IMR-90 (cell line): ENCODE results near the gene DLG3. TPM values are rescaled to one million over a fixed set of nuclear protein-coding genes. Genes with fewer than 3 reads are reported as not detected.

ENCODE experiments used
- ATAC-seq: fragments of 200-7000 bp; cut with Tn5 transposase; 2 replicates; pipeline ENCODE4 v1.9.1; 2020; ENCODE audit warnings: low read depth, mild to moderate bottlenecking, moderate library complexity
- BruUV-seq: library from RNA; stranded (reverse); fragments of 400-500 nt; replicated peaks from 2 replicates; lab custom pipeline; 2021; lab: Mats Ljungman, UMichigan
- CTCF ChIA-PET: fragments of 300-600 bp; formaldehyde crosslinking; extraction: SDS; loops from one replicate; lab custom pipeline; 2021; ENCODE audit warnings: antibody characterized with exemption; lab: Yijun Ruan, JAX
- POLR2A ChIA-PET: fragments of 300-600 bp; sonication (Branson Sonifier 250); formaldehyde crosslinking; loops from one replicate; lab custom pipeline; 2022; ENCODE audit warnings: antibody characterized with exemption; ENCODE audit not compliant: unreplicated experiment; lab: Charles Lee
- DNase-seq: peaks from one replicate; pipeline ENCODE4 v3.0.0; 2013
- H2AFZ ChIP-seq: replicated peaks from 2 replicates; pipeline ENCODE3; 2013; ENCODE audit warnings: low read length, mild to moderate bottlenecking; ENCODE audit not compliant: poor library complexity
- H2AK5ac ChIP-seq: 2 replicates; pipeline ENCODE4 v1.6.1; 2013; ENCODE audit warnings: low read depth, low read length, inconsistent platforms
- H2AK9ac ChIP-seq: replicated peaks from 2 replicates; pipeline ENCODE3; 2013; ENCODE audit warnings: mild to moderate bottlenecking, low read depth, low read length, moderate library complexity; ENCODE audit not compliant: poor library complexity
- H2BK120ac ChIP-seq: 2 replicates; pipeline ENCODE4 v1.6.1; 2013; ENCODE audit warnings: low read depth, low read length, inconsistent platforms
- H2BK15ac ChIP-seq: 3 replicates; pipeline ENCODE4 v1.6.1; 2013; ENCODE audit warnings: low read depth, low read length, inconsistent platforms
- H2BK20ac ChIP-seq: 2 replicates; pipeline ENCODE4 v1.6.1; 2013; ENCODE audit warnings: low read depth, mild to moderate bottlenecking, inconsistent platforms, low read length, moderate library complexity
- H2BK5ac ChIP-seq: 2 replicates; pipeline ENCODE4 v1.6.1; 2013; ENCODE audit warnings: mild to moderate bottlenecking, low read depth, low read length, inconsistent platforms; ENCODE audit not compliant: poor library complexity, severe bottlenecking
- H3K14ac ChIP-seq: replicated peaks from 2 replicates; pipeline ENCODE4 v1.6.1; 2013; ENCODE audit warnings: low read depth, low read length, inconsistent platforms
- H3K18ac ChIP-seq: 2 replicates; pipeline ENCODE4 v1.6.1; 2013; ENCODE audit warnings: low read depth, low read length, control low read depth
- H3K23ac ChIP-seq: 2 replicates; pipeline ENCODE4 v1.6.1; 2013; ENCODE audit warnings: low read depth, low read length, inconsistent platforms
- H3K27ac ChIP-seq: 2 replicates; pipeline ENCODE4 v1.5.1; 2013; ENCODE audit warnings: mild to moderate bottlenecking, control low read depth, low read length; ENCODE audit not compliant: insufficient read depth
- H3K27me3 ChIP-seq: 2 replicates; pipeline ENCODE4 v1.6.1; 2013; ENCODE audit warnings: low read length; ENCODE audit not compliant: control insufficient read depth, insufficient read depth
- H3K36me3 ChIP-seq: 2 replicates; pipeline ENCODE4 v1.6.1; 2013; ENCODE audit warnings: low read length, mixed read lengths; ENCODE audit not compliant: control insufficient read depth, insufficient read depth
- H3K4ac ChIP-seq: 2 replicates; pipeline ENCODE4 v1.6.1; 2013; ENCODE audit warnings: low read depth, low read length, inconsistent platforms
- H3K4me1 ChIP-seq: 2 replicates; pipeline ENCODE4 v1.6.1; 2013; ENCODE audit warnings: low read length, mixed read lengths; ENCODE audit not compliant: control insufficient read depth, insufficient read depth
- H3K4me2 ChIP-seq: 2 replicates; pipeline ENCODE4 v1.6.1; 2013; ENCODE audit warnings: low read depth, mild to moderate bottlenecking, control low read depth, low read length, moderate library complexity
- H3K4me3 ChIP-seq: 2 replicates; pipeline ENCODE4 v1.5.1; 2013; ENCODE audit warnings: low read depth, mild to moderate bottlenecking, control low read depth, low read length, moderate library complexity; ENCODE audit not compliant: insufficient read depth
- H3K56ac ChIP-seq: 2 replicates; pipeline ENCODE4 v1.6.1; 2013; ENCODE audit warnings: low read length, inconsistent platforms; ENCODE audit not compliant: insufficient read depth; ENCODE audit errors: extremely low read depth
- H3K79me1 ChIP-seq, 2 experiments: 2 replicates each; pipeline ENCODE4 v1.6.1; 2013; ENCODE audit warnings: low read length in 2 of 2, inconsistent platforms in 1 of 2, low read depth in 1 of 2
- H3K9ac ChIP-seq: 2 replicates; pipeline ENCODE4 v1.6.1; 2013; ENCODE audit warnings: low read depth, low read length, control low read depth
- H3K9me1 ChIP-seq: 2 replicates; pipeline ENCODE4 v1.6.1; 2013; ENCODE audit warnings: low read length, inconsistent platforms; ENCODE audit not compliant: insufficient read depth
- H3K9me3 ChIP-seq: 2 replicates; pipeline ENCODE4 v1.6.1; 2013; ENCODE audit warnings: low read length; ENCODE audit not compliant: control insufficient read depth, insufficient read depth
- H4K20me1 ChIP-seq: 2 replicates; pipeline ENCODE4 v1.6.1; 2013; ENCODE audit warnings: low read length, inconsistent platforms; ENCODE audit not compliant: insufficient read depth
- H4K5ac ChIP-seq: 2 replicates; pipeline ENCODE4 v1.6.1; 2013; ENCODE audit warnings: mild to moderate bottlenecking, low read depth, low read length, control low read depth
- H4K8ac ChIP-seq, 2 experiments: 2 replicates each; pipeline ENCODE4 v1.6.1; 2013; ENCODE audit warnings: low read depth in 2 of 2, low read length in 2 of 2, control low read depth in 1 of 2, inconsistent platforms in 1 of 2
- H4K91ac ChIP-seq: 2 replicates; pipeline ENCODE4 v1.6.1; 2013; ENCODE audit warnings: low read depth, low read length, inconsistent platforms; ENCODE audit not compliant: insufficient read depth
- BHLHE40 ChIP-seq: fragments of 150-350 bp; IDR thresholded peaks from 2 replicates; pipeline ENCODE4 v1.6.1; 2016; ENCODE audit warnings: mild to moderate bottlenecking, low read depth, low read length
- CEBPB ChIP-seq: IDR thresholded peaks from 2 replicates; pipeline ENCODE4 v1.6.1; 2012; ENCODE audit warnings: low read depth, low read length, improper control_type of control experiment
- CHD1 ChIP-seq: IDR thresholded peaks from 2 replicates; pipeline ENCODE4 v1.6.1; 2012; ENCODE audit warnings: low read depth, low read length, improper control_type of control experiment
- FOS ChIP-seq: fragments of 150-350 bp; IDR thresholded peaks from 2 replicates; pipeline ENCODE4 v1.6.1; 2016; ENCODE audit warnings: low read depth, low read length
- MAFK ChIP-seq: IDR thresholded peaks from 2 replicates; pipeline ENCODE4 v1.6.1; 2012; ENCODE audit warnings: low read depth, low read length, improper control_type of control experiment
- MAZ ChIP-seq: IDR thresholded peaks from 2 replicates; pipeline ENCODE4 v1.6.1; 2012; ENCODE audit warnings: low read depth, mild to moderate bottlenecking, low read length, improper control_type of control experiment, moderate library complexity, borderline replicate concordance
- MXI1 ChIP-seq: IDR thresholded peaks from 2 replicates; pipeline ENCODE4 v1.6.1; 2012; ENCODE audit warnings: low read depth, mild to moderate bottlenecking, low read length, moderate library complexity, borderline replicate concordance
- NFE2L2 ChIP-seq: fragments of 150-350 bp; IDR thresholded peaks from 2 replicates; pipeline ENCODE4 v1.6.1; 2016; ENCODE audit warnings: low read depth, mild to moderate bottlenecking, low read length
- POLR2A ChIP-seq: IDR thresholded peaks from 2 replicates; pipeline ENCODE4 v1.6.1; 2012; ENCODE audit warnings: mild to moderate bottlenecking, low read depth, low read length
- RAD21 ChIP-seq: IDR thresholded peaks from 2 replicates; pipeline ENCODE4 v1.6.1; 2012; ENCODE audit warnings: low read length, improper control_type of control experiment
- RCOR1 ChIP-seq: IDR thresholded peaks from 2 replicates; pipeline ENCODE4 v1.6.1; 2012; ENCODE audit warnings: mild to moderate bottlenecking, low read length, improper control_type of control experiment; ENCODE audit not compliant: insufficient replicate concordance
- RFX5 ChIP-seq: IDR thresholded peaks from 2 replicates; pipeline ENCODE4 v1.8.0; 2012; ENCODE audit warnings: low read depth, mild to moderate bottlenecking, low read length, moderate library complexity
- SMC3 ChIP-seq: fragments of 150-350 bp; IDR thresholded peaks from 2 replicates; pipeline ENCODE4 v1.6.1; 2016; ENCODE audit warnings: low read depth, mild to moderate bottlenecking, antibody characterized with exemption, low read length, moderate library complexity
- WGBS, 2 experiments: methylation state at CpG; one replicate each; pipeline versions ENCODE4 v1.1.5 to v1.1.7; 2013; ENCODE audit warnings: missing lambda C conversion rate in 2 of 2; ENCODE audit not compliant: insufficient read length in 1 of 2; ENCODE audit errors: extremely low coverage in 2 of 2; 5-methylcytosine and 5-hydroxymethylcytosine counted together
- dilution Hi-C: fragments of 300-500 bp; cut with HindIII; formaldehyde crosslinking; loops from one replicate; pipeline ENCODE4 v1.14.3; 2018; ENCODE audit warnings: low sequenced_read_pairs; ENCODE audit not compliant: unreplicated experiment
- in situ Hi-C: fragments of 300-500 bp; cut with MboI; formaldehyde crosslinking; loops from 3 replicates; pipeline ENCODE4 v1.14.3; 2019; ENCODE audit warnings: low sequenced_read_pairs, inconsistent platforms, mixed read lengths
- intact Hi-C: fragments of 100-400 bp; cut with micrococcal nuclease; formaldehyde crosslinking; loops from 2 replicates; pipeline ENCODE4 v1.10.0; 2022
- polyA plus RNA-seq, 3 experiments: library from polyadenylated mRNA; depleted of rRNA; stranded (reverse); fragments of >200 nt; gene quantifications; 2 replicates each; pipeline ENCODE4 v1.2.3, GENCODE V29; 2012; ENCODE audit warnings: low replicate concordance in 1 of 3
- total RNA-seq: library from RNA; depleted of rRNA; stranded (reverse); fragments of >200 nt; gene quantifications from 2 replicates; pipeline ENCODE4 v1.2.3, GENCODE V29; 2012
- TF ChIP-seq, protein P1 (sequence below): fragments of 150-350 bp; IDR thresholded peaks from 2 replicates; pipeline ENCODE4 v1.6.1; 2016; ENCODE audit warnings: low read depth, mild to moderate bottlenecking, low read length, moderate library complexity, borderline replicate concordance
- TF ChIP-seq, protein P2 (sequence below): fragments of 150-350 bp; IDR thresholded peaks from 2 replicates; pipeline ENCODE4 v1.6.1; 2017; ENCODE audit warnings: mild to moderate bottlenecking, antibody characterized with exemption, low read length, low read depth
- TF ChIP-seq, protein P3 (sequence below): conservative IDR thresholded peaks from 2 replicates; pipeline ENCODE4 v1.5.1; 2012; ENCODE audit warnings: mild to moderate bottlenecking, low read depth, low read length, improper control_type of control experiment

Gene DLG3
- total and polyA plus RNA-seq, 2 of the 4 experiments (the other 2 are of a cell fraction): 11.0 to 27.1 TPM

DNA sequence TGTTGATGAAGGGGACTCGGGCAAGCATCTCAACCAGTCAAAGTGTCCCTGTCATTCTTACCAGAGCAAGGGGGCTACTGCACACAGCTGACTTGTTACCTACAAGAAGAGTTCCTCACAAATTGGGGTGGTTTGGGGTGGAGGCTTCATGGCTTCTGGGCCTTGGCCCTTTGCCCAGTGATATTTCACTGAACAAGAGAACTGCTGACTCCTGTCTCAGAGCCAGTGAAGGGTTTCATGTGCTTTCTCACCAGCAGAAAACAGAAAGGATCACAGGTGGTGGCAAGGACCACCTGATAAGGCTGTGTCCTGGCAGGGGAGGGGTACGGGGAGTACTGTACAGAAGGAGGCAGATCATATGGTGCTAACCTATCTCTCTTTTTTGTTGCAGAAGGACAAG lies 53.5 kb downstream of the DLG3 start:
- in situ Hi-C loops: no loop called here
- ATAC-seq: no peak
- WGBS, 2 experiments: 100% methylated on average over 1 of the region's 2 CpGs; no CpG with 5 or more reads in 1 of the 2 experiments

More for the DNA sequence above, 53.5 kb downstream of the DLG3 start:
- Histone ChIP-seq H3K4me1 (no peaks in the 10 kb centered on the region), H3K4me3 (no peak overlapping the region), H4K20me1 (no peaks in the 10 kb centered on the region), H4K8ac (no peak overlapping the region), H2AK5ac (no peak overlapping the region), H2BK20ac (no peak overlapping the region), H3K56ac (no peak overlapping the region), H3K14ac (no peak overlapping the region), H3K27me3 (no peaks in the 10 kb centered on the region; the same call in 1 of the 2 replicates), H4K5ac (no peak overlapping the region), H3K79me1 (no peaks in the 10 kb centered on the region; a peak in 1 of 4 replicates), H2AFZ (no peak overlapping the region), H3K4ac (no peak overlapping the region), H3K27ac (no peak overlapping the region), H3K9me1 (no peaks in the 10 kb centered on the region; the same call in 1 of the 2 replicates), H2BK15ac (no peak overlapping the region), H2BK5ac (no peak overlapping the region), H3K9ac (no peak overlapping the region), H3K4me2 (no peak overlapping the region), H3K36me3 (peaks cover 26% of the 10 kb centered on the region), H3K18ac (no peak overlapping the region), H4K91ac (no peak overlapping the region), H3K23ac (no peak overlapping the region), H2BK120ac (no peak overlapping the region), H2AK9ac (no peak overlapping the region), H3K9me3 (no peaks in the 10 kb centered on the region)
- intact Hi-C loops: no loop called here
- ChIA-PET POLR2A (no interaction called here), CTCF (no interaction called here)
- no TSS peak for BruUV-seq
- dilution Hi-C loops: no loop called here
- TF ChIP-seq MAZ (no peak), FOS (no peak), CHD1 (no peak), RAD21 (no peak), CEBPB (no peak), NFE2L2 (no peak), MAFK (no peak), SMC3 (no peak), RFX5 (no peak), BHLHE40 (no peak), MXI1 (no peak), POLR2A (no peak), RCOR1 (no peak)
- TF ChIP-seq, protein P1, sequence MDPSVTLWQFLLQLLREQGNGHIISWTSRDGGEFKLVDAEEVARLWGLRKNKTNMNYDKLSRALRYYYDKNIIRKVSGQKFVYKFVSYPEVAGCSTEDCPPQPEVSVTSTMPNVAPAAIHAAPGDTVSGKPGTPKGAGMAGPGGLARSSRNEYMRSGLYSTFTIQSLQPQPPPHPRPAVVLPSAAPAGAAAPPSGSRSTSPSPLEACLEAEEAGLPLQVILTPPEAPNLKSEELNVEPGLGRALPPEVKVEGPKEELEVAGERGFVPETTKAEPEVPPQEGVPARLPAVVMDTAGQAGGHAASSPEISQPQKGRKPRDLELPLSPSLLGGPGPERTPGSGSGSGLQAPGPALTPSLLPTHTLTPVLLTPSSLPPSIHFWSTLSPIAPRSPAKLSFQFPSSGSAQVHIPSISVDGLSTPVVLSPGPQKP: no peak
- TF ChIP-seq, protein P2, sequence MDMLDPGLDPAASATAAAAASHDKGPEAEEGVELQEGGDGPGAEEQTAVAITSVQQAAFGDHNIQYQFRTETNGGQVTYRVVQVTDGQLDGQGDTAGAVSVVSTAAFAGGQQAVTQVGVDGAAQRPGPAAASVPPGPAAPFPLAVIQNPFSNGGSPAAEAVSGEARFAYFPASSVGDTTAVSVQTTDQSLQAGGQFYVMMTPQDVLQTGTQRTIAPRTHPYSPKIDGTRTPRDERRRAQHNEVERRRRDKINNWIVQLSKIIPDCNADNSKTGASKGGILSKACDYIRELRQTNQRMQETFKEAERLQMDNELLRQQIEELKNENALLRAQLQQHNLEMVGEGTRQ: no peak
- TF ChIP-seq, protein P3, sequence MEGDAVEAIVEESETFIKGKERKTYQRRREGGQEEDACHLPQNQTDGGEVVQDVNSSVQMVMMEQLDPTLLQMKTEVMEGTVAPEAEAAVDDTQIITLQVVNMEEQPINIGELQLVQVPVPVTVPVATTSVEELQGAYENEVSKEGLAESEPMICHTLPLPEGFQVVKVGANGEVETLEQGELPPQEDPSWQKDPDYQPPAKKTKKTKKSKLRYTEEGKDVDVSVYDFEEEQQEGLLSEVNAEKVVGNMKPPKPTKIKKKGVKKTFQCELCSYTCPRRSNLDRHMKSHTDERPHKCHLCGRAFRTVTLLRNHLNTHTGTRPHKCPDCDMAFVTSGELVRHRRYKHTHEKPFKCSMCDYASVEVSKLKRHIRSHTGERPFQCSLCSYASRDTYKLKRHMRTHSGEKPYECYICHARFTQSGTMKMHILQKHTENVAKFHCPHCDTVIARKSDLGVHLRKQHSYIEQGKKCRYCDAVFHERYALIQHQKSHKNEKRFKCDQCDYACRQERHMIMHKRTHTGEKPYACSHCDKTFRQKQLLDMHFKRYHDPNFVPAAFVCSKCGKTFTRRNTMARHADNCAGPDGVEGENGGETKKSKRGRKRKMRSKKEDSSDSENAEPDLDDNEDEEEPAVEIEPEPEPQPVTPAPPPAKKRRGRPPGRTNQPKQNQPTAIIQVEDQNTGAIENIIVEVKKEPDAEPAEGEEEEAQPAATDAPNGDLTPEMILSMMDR: no peak
- no peak for DNase-seq
